Keratinocyte (primary cell): ENCODE measurements around the gene ADCK1. TPM values are rescaled to one million over a fixed set of nuclear protein-coding genes. Genes with fewer than 3 reads are reported as not detected.

Source experiments
- DNase-seq: peaks from one replicate; pipeline ENCODE4 v3.0.0-alpha.2; 2011; ENCODE audit warnings: low read depth, missing footprints, low spot score
- FAIRE-seq: peaks from 2 replicates; lab custom pipeline; 2011; peaks lifted over from hg19 to GRCh38; lab: Jason Lieb, UNC
- H2AFZ ChIP-seq: 2 replicates; pipeline ENCODE4 v1.6.0; 2012; ENCODE audit warnings: low read length, control low read depth, inconsistent platforms; ENCODE audit not compliant: control insufficient read depth
- H3K27ac ChIP-seq: 2 replicates; pipeline ENCODE4 v1.5.1; 2011; ENCODE audit warnings: low read length; ENCODE audit not compliant: control insufficient read depth, insufficient read depth
- H3K27me3 ChIP-seq: 3 replicates; pipeline ENCODE4 v1.6.0; 2011; ENCODE audit warnings: low read length; ENCODE audit not compliant: control insufficient read depth, insufficient read depth; ENCODE audit errors: extremely low read depth
- H3K36me3 ChIP-seq, 2 experiments: 2 replicates in 1 of 2; 3 replicates in 1 of 2; pipeline ENCODE4 v1.5.1; 2011; ENCODE audit warnings: low read length in 2 of 2, mild to moderate bottlenecking in 1 of 2; ENCODE audit not compliant: control insufficient read depth in 2 of 2, insufficient read depth in 2 of 2; ENCODE audit errors: extremely low read depth in 1 of 2
- H3K4me1 ChIP-seq: 3 replicates; pipeline ENCODE4 v1.5.1; 2011; ENCODE audit warnings: low read length; ENCODE audit not compliant: control insufficient read depth, insufficient read depth; ENCODE audit errors: extremely low read depth
- H3K4me2 ChIP-seq: 3 replicates; pipeline ENCODE4 v1.6.0; 2011; ENCODE audit warnings: low read depth, low read length; ENCODE audit not compliant: control insufficient read depth, insufficient read depth; ENCODE audit errors: extremely low read depth
- H3K4me3 ChIP-seq, 3 experiments: fragments of 200-600 bp in 1 of 3; sonication (generic) in 1 of 3; 2 replicates in 2 of 3; 3 replicates in 1 of 3; pipeline ENCODE4 v1.5.1; 2011 to 2016; ENCODE audit warnings: low read length in 3 of 3, mild to moderate bottlenecking in 3 of 3, control low read depth in 2 of 3, inconsistent platforms in 1 of 3, low read depth in 1 of 3, mixed read lengths in 1 of 3, mixed run types in 1 of 3, moderate library complexity in 1 of 3; ENCODE audit not compliant: control insufficient read depth in 2 of 3, insufficient read depth in 2 of 3; ENCODE audit errors: extremely low read depth in 1 of 3
- H3K79me2 ChIP-seq: 2 replicates; pipeline ENCODE4 v1.6.0; 2012; ENCODE audit warnings: low read length; ENCODE audit not compliant: control insufficient read depth, insufficient read depth
- H3K9ac ChIP-seq: 3 replicates; pipeline ENCODE4 v1.6.0; 2011; ENCODE audit warnings: low read length; ENCODE audit not compliant: control insufficient read depth, insufficient read depth; ENCODE audit errors: extremely low read depth
- H3K9me1 ChIP-seq: 3 replicates; pipeline ENCODE4 v1.6.0; 2011; ENCODE audit warnings: low read length; ENCODE audit not compliant: control insufficient read depth, insufficient read depth; ENCODE audit errors: extremely low read depth
- H3K9me3 ChIP-seq: 2 replicates; pipeline ENCODE4 v1.5.1; 2012; ENCODE audit warnings: low read depth, low read length; ENCODE audit not compliant: control insufficient read depth
- H4K20me1 ChIP-seq: 3 replicates; pipeline ENCODE4 v1.6.0; 2011; ENCODE audit warnings: low read length; ENCODE audit not compliant: control insufficient read depth, insufficient read depth; ENCODE audit errors: extremely low read depth
- CTCF ChIP-seq, 3 experiments: IDR thresholded peaks in 1 of 3; conservative IDR thresholded peaks in 1 of 3; optimal IDR thresholded peaks in 1 of 3; 2 replicates in 2 of 3; 3 replicates in 1 of 3; pipeline versions ENCODE3 to v1.5.1; 2011; ENCODE audit warnings: low read length in 3 of 3, mild to moderate bottlenecking in 3 of 3, moderate library complexity in 2 of 3, control low read depth in 1 of 3, inconsistent platforms in 1 of 3; ENCODE audit not compliant: insufficient read depth in 2 of 3; ENCODE audit errors: extremely low read depth in 1 of 3
- EZH2 ChIP-seq: IDR thresholded peaks from one replicate; pipeline ENCODE4 v1.6.1; 2012; ENCODE audit warnings: inconsistent platforms, mild to moderate bottlenecking, low read length, moderate library complexity
- dilution Hi-C: fragments of 300-500 bp; cut with MboI; formaldehyde crosslinking; loops from one replicate; pipeline ENCODE4 v1.7.0; 2020; ENCODE audit warnings: low sequenced_read_pairs; ENCODE audit not compliant: extremely low pct_ligation_motif_present
- polyA plus RNA-seq, 5 experiments: library from polyadenylated mRNA; depleted of rRNA in 3 of 5; stranded (reverse) in 3 of 5; stranded (forward) in 1 of 5; unstranded in 1 of 5; fragments of >200 nt; gene quantifications; 1 replicate in 1 of 5; 2 replicates in 3 of 5; 3 replicates in 1 of 5; pipeline versions ENCODE4 v1.2.1 to v1.2.3, GENCODE V29; 2011 to 2012; ENCODE audit warnings: missing spikeins in 2 of 5, low read depth in 1 of 5, low replicate concordance in 1 of 5

The ADCK1 gene
- polyA plus RNA-seq, 1 donor (not counting 4 experiments of a cell fraction or from before 2014, with no cell fraction given): 4.9 TPM

GRCh38 chr14:77964586-77964985 lies 164.7 kb downstream of the ADCK1 start:
- Histone ChIP-seq H3K9ac (no peak overlapping the region), H3K4me2 (no peak overlapping the region), H3K27ac (no peak overlapping the region), H3K9me1 (no peaks in the 10 kb centered on the region), H3K27me3 (peaks cover 8% of the 10 kb centered on the region), H3K9me3 (no peaks in the 10 kb centered on the region), H2AFZ (no peak overlapping the region), H3K36me3 (no peaks in the 10 kb centered on the region), H3K79me2 (no peaks in the 10 kb centered on the region), H4K20me1 (no peaks in the 10 kb centered on the region), H3K4me1 (no peaks in the 10 kb centered on the region), H3K4me3 (no peak overlapping the region)
- FAIRE-seq: no peak
- TF ChIP-seq EZH2 (no peak), CTCF (optimal IDR thresholded peaks at IDR 0.05 in 1 of 3, IDR thresholded peaks at IDR 0.05 in 1 of 3, conservative IDR thresholded peaks at IDR 0.05 in 1 of 3; ENCODE audit: extremely low read depth in 1 of 3, insufficient read depth in 2 of 3, low read length in 3 of 3) (no peak)
- no peak for DNase-seq
- dilution Hi-C loops: no loop called here

DNA sequence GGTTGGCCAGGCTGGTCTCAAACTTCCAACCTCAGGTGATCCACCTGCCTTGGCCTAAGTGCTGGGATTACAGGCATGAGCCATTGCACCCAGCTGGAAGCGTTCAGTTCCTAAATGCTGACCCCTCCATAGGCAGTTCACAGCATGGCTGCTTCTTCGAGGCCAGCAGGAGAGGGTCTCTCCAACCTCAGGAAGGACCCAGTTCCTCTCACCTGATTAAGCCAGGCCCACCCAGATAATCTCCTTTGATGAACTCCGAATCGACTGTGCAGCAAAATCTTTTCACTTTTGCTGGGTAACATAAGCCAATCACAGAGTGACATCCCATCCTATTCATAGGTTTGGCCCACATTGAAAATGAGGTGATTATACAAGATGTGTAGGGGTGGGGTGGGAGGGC lies 165.1 kb downstream of the ADCK1 start:
- dilution Hi-C loops: no loop called here
- no peak for TF ChIP-seq EZH2
- no peak for TF ChIP-seq CTCF (optimal IDR thresholded peaks at IDR 0.05 in 1 of 3, IDR thresholded peaks at IDR 0.05 in 1 of 3, conservative IDR thresholded peaks at IDR 0.05 in 1 of 3; ENCODE audit: extremely low read depth in 1 of 3, insufficient read depth in 2 of 3, low read length in 3 of 3)
- FAIRE-seq: no peak

More for the DNA sequence above, 165.1 kb downstream of the ADCK1 start:
- H3K27ac ChIP-seq: no peak overlapping the region
- no peaks in the 10 kb centered on the region for H3K4me1 ChIP-seq
- DNase-seq: no peak
- H3K9me3 ChIP-seq: no peaks in the 10 kb centered on the region
- no peaks in the 10 kb centered on the region for H4K20me1 ChIP-seq
- no peaks in the 10 kb centered on the region for H3K9me1 ChIP-seq
- no peak overlapping the region for H3K9ac ChIP-seq
- peaks cover 8% of the 10 kb centered on the region for H3K27me3 ChIP-seq
- H2AFZ ChIP-seq: no peak overlapping the region
- H3K4me2 ChIP-seq: no peak overlapping the region
- no peak overlapping the region for H3K4me3 ChIP-seq
- no peaks in the 10 kb centered on the region for H3K36me3 ChIP-seq
- H3K79me2 ChIP-seq: no peaks in the 10 kb centered on the region
